GM19025 (cell line): ENCODE measurements around the gene MBD3L3.
"Not testable (repeated sequence)": the region's sequence is repeated elsewhere in the genome, so short reads cannot be mapped to it uniquely, and the experiment has no call there.

Source experiments
- ATAC-seq: cut with Tn5 transposase; IDR thresholded peaks from one replicate; pipeline ENCODE4 v1.9.1; 2021; ENCODE audit warnings: mild to moderate bottlenecking, low read depth, moderate library complexity; ENCODE audit not compliant: unreplicated experiment

The MBD3L3 gene

DNA sequence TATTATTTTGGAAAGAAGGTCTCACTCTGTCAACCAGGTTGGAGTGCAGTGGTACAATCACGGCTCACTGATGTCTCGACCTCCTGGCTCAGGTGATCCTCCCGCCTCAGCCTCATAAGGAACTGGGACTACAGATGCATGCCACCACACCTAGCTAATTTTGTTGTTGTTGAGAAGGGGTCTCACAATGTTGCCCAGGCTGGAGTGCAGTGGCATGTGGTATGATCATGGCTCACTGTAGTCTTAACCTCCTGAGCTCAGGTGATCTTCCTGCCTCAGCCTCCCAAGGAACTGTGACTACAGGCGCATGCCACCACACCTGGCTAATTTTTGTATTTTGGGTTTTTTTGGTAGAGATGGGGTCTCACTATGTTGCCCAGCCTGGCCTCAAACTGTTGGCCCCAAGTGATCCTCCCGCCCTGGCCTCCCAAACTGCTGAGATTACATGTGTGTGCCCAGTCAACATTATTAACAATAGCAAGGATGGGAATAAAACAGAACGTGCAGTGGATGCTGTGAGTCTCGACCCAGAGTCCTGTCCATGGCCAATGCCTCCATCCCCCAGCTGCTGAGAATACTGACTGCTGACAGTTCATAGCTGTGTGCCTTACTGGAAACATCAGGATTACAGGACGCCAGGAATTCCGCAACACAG, 5.4 kb upstream of the MBD3L3 start:
- no peak for ATAC-seq

DNA sequence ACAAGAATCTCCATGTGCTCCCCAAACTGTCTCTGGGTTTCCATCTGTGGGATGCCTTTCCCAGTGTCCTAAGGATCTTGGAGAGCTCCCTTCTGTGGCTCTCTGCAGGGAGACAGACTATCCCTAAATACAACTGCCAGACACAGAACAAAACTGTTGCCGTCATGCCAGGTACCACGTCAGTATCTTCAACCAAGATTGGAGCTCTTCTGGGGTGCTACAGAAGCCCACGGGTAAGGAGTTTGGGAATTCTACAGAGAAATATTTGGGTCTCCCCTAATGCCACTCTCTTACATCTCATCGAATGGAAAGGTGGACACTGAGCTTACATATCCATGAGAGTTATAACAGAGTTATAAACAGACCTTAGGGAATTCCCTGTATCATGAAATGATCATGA, 4.9 kb upstream of the MBD3L3 start:
- ATAC-seq: no peak

DNA sequence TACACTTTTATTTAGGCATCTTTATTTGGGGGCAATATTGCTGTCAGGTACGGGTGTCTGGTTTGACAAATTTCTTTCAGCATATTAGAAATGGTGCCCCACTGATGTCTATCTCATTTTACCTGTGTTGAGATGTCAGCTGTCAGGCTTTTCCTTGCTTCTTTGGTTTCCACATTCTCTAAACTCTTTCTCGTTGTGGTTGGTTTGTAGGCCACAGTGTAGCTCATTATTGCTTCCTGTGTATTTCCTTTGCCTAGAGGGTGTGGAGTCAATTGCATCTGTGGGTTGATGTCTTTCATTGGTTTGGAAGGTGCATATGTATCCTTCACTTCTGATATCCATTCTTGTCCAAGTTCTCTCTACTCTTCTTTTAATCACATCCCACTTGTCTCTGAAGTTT, 1.5 kb upstream of the MBD3L3 start:
- ATAC-seq: not testable (repeated sequence)

DNA sequence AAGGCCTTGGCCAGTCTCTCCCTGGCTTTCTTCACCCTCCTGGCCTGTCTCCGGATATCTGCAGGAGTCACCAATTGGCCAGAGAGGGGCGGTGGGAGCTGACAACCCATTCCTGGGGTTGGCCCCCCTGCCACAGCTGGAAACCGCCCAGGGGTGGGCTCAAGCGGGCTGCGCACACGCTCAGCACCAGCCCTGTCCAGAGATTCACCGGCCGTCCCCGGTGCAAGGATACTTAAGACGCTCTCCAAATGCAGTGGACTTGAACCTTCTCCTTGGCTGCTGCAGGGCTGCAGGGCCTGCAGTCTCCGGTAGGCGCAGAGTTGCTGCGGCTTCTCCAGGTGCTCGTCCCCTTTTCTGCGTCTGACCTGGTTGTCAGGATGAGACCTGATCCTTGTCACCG, 2.1 kb downstream of the MBD3L3 start:
- ATAC-seq: not testable (repeated sequence)

DNA sequence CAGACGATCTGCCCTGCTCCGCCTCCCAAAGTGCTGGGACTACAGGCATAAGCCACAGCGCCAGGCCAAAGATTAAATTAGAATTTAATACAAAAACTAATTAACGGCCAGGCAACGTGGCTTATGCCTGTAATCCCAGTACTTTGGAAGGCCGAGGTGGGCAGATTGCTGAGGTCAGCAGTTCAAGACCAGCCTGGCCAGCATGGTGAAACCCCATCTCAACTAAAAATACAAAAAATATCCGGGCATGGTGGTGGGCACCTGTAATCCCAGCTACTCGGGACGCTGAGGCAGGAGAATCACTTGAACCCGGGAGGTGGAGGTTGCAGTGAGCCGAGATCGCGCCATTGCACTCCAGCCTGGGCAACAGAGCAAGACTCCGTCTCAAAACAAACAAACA, 2.8 kb downstream of the MBD3L3 start:
- ATAC-seq: not testable (repeated sequence)

DNA sequence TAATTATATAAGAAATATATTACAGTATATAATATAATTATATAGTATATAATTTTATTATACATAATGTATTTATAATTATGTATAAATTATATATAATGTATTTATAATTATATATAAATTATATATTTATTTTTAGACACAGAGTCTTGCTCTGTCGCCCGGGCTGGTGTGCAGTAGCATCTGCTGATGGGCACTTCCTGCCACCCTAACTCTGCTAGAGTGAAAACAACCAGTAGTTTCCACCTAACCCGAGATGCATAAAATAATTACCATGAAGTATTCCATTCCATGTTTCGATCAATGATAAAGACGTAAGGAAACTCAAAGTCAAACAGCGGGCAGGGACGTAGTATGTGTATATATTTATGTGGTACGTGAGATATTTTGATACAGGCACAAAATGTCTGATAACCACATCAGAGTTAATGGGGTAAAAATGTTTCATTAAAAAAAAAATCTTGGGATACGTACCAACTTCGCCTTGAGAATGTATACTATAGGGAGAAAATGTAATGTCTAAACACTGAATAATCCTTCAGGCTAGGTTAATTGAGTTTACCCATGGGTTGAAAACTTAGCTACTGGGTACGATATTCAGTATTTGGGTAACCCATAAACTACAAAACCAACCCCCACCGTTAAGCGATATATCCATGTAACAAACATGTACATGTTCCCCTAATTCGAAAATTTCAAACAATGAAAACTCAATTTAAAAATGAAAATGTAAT, 3.7 kb downstream of the MBD3L3 start:
- not testable (repeated sequence) for ATAC-seq

DNA sequence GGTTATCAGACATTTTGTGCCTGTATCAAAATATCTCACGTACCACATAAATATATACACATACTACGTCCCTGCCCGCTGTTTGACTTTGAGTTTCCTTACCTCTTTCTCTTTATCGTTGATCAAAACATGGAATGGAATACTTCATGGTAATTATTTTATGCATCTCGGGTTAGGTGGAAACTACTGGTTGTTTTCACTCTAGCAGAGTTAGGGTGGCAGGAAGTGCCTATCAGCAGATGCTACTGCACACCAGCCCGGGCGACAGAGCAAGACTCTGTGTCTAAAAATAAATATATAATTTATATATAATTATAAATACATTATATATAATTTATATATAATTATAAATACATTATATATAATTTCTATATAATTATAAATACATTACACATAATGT, 5.6 kb downstream of the MBD3L3 start:
- not testable (repeated sequence) for ATAC-seq

DNA sequence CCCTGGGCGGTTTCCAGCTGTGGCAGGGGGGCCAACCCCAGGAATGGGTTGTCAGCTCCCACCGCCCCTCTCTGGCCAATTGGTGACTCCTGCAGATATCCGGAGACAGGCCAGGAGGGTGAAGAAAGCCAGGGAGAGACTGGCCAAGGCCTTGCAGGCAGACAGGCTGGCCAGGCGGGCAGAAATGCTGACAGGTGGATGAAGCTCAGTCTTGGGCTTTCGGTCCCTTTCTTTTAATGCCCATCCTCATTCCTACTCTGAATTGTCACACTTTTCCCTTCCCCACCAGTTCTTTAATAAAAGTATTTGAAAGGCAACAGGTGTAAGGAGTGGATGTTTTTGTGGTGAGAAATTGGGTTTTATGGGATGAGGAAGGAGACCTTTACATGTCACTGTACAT, 7.1 kb downstream of the MBD3L3 start:
- ATAC-seq: not testable (repeated sequence)

DNA sequence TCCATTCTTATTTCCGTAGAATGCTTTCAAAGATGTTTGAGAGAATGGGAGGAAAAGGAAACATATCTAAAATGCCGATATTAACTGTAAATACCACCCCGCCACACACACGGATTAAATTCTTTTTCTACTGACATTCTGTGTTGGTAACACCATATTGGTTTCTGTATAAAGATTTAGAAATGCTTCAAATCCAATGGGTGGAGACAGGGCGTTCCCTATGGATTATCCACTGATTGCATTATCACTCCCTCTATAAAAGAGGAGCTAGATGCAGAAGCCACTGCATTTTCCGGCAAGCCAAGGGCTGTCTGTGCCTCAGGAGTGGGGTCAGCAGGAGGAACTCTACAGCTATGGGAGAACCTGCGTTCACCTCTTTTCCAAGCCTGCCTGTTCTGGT, 9.5 kb downstream of the MBD3L3 start, which contains the start of gene MBD3L2:
Gene MBD3L2, plus strand, starts transcription at position 301 of the 400 bp plus-strand sequence. Its CDS starts 53 bp downstream, at position 354.
- ATAC-seq: not testable (repeated sequence)

DNA sequence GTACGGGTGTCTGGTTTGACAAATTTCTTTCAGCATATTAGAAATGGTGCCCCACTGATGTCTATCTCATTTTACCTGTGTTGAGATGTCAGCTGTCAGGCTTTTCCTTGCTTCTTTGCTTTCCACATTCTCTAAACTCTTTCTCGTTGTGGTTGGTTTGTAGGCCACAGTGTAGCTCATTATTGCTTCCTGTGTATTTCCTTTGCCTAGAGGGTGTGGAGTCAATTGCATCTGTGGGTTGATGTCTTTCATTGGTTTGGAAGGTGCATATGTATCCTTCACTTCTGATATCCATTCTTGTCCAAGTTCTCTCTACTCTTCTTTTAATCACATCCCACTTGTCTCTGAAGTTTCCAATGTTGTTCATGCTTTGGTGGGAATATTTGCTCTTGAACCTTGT, 16.9 kb downstream of the MBD3L3 start:
- not testable (repeated sequence) for ATAC-seq

DNA sequence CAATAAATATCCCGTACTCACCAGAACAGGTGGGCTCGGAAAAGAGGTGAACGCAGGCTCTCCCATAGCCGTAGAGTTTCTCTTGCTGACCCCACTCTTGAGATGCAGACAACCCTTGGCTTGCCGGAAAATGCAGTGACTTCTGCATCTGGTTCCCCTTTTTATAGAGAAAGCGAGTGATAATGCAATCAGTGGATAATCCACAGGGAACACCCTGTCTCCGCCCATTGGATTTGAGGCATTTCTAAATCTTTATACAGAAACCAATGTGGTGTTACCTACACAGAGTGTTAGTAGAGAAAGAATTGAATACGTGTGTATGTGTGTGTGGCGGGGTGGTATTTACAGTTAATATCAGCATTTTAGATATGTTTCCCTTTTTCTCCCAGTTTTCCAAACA, 18.4 kb downstream of the MBD3L3 start, which contains the start of gene MBD3L4:
Gene MBD3L4, minus strand, starts transcription at position 101 of the 400 bp plus-strand sequence. Its CDS starts 35 bp downstream, at position 66.
- ATAC-seq: not testable (repeated sequence)

DNA sequence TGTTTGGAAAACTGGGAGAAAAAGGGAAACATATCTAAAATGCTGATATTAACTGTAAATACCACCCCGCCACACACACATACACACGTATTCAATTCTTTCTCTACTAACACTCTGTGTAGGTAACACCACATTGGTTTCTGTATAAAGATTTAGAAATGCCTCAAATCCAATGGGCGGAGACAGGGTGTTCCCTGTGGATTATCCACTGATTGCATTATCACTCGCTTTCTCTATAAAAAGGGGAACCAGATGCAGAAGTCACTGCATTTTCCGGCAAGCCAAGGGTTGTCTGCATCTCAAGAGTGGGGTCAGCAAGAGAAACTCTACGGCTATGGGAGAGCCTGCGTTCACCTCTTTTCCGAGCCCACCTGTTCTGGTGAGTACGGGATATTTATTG, 28.2 kb downstream of the MBD3L3 start, which contains the start of gene MBD3L5:
Gene MBD3L5, plus strand, starts transcription at position 301 of the 400 bp plus-strand sequence. Its CDS starts 34 bp downstream, at position 335.
- not testable (repeated sequence) for ATAC-seq

DNA sequence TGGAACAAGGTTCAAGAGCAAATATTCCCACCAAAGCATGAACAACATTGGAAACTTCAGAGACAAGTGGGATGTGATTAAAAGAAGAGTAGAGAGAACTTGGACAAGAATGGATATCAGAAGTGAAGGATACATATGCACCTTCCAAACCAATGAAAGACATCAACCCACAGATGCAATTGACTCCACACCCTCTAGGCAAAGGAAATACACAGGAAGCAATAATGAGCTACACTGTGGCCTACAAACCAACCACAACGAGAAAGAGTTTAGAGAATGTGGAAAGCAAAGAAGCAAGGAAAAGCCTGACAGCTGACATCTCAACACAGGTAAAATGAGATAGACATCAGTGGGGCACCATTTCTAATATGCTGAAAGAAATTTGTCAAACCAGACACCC, 29.7 kb downstream of the MBD3L3 start:
- ATAC-seq: not testable (repeated sequence)

DNA sequence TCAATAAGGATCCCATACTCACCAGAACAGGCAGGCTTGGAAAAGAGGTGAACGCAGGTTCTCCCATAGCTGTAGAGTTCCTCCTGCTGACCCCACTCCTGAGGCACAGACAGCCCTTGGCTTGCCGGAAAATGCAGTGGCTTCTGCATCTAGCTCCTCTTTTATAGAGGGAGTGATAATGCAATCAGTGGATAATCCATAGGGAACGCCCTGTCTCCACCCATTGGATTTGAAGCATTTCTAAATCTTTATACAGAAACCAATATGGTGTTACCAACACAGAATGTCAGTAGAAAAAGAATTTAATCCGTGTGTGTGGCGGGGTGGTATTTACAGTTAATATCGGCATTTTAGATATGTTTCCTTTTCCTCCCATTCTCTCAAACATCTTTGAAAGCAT, 37.1 kb downstream of the MBD3L3 start, which contains the start of gene MBD3L2B:
Gene MBD3L2B, minus strand, starts transcription at position 101 of the 400 bp plus-strand sequence. Its CDS starts 34 bp downstream, at position 67.
- not testable (repeated sequence) for ATAC-seq

DNA sequence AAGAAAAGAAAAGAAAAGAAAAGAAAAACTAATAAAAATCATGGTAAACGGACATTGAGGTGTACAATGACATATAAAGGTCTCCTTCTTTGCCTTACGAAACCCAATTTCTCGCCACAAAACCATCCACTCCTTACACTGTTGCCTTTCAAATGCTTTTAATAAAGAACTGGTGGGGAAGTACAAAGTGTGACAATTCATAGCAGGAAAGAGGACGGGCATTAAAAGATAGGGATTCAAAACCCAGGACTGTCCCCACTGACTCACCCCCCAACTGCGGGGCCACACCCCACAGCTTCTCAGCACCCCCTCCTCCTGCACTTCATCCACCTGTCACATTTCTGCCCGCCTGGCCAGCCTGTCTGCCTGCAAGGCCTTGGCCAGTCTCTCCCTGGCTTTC, 39.6 kb downstream of the MBD3L3 start:
- ATAC-seq: no peak

DNA sequence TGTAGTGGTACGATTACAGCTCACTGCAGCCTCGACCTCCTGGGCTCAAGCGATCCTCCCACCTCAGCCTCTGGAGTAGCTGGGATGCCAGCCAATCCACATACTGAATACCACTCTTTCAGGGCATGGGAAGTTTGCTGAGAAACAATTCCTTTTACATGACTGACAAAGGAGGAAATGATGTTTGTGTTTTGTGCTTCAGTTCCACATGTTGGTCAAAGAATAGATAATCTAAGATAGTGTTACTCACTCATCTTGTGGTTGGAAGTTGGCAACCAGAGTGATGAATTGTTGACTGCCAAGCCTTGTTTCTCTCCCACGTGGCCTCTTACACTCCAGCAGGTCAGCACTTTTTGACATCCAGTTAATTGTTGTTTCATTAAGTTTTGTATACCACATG, 44.8 kb downstream of the MBD3L3 start:
- no peak for ATAC-seq

DNA sequence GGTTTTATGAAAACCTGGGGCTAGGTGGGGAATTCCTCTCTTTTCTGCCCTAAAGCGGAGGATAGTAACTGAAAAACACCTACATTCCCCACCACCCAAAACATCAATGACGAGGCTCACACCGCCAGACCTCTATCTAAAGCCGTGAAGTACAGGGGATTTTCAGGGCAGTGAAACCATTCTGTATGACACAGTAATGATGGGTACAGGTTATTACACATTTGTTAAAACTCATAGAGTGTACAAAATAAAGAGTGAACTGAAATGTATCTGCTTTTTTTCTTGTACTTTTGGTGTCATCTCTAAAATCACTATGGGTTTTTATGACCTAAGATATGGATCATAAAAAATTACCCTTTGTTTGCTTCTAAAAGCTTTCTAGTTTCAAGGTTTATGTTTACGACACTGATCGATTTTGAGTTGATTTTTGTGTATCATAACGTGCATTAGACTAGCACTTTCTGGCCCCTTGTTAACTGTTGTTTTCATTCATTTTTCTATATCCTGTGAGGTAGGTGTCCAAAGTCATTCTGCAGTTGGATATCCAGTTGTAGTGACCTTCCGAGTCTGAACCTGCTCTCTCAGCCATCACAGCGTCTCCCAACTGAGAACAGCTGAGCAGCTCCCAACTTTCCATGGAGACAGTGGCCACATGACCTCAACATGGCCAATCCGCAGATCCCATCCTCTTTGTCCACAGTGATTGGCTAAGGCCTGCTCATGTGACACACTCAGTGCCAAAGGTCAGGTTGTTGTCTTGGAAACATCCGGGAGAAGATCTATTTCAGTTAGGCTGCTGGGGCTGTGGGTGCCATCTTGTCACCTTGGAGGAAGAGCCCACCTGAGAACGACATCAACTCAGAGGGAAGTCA, 47.5 kb downstream of the MBD3L3 start:
- no peak for ATAC-seq

DNA sequence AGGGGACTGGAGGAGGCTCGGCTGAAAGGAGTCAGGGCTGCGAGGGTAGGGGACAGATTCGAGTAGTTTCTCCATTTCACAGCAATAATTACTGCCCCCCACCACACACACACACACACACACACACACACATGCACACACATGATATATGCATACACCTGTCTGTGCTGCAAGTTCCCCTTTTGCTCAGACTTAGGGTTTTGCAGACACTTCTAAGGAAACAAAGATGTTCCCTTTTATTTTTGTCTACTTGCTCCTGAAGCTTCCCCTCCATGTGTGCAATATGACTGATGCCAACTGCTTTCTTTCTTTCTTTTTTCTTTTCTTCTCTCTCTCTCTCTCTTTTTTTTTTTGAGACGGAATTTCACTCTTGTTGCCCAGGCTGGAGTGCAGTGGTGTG, 50.6 kb downstream of the MBD3L3 start:
- no peak for ATAC-seq
